Activated naive CD8-positive, alpha-beta T cell treated with anti-CD3 and anti-CD28 coated beads, Interleukin-2, amount 10 ng/mL, durations not matched to agents 7 days and 5 days (primary cell): ENCODE data around the gene HRH1. TPM values are rescaled to one million over a fixed set of nuclear protein-coding genes. Genes with fewer than 3 reads are reported as not detected.

Experiments
- ATAC-seq: fragments of 150-1000 bp; cut with Tn5 transposase; one replicate; pipeline ENCODE4 v1.10.0; 2021; ENCODE audit warnings: low read depth, moderate library complexity
- POLR2A ChIA-PET: fragments of 350-600 bp; sonication (Branson Sonifier 250); formaldehyde crosslinking; loops from one replicate; lab custom pipeline; 2021; ENCODE audit warnings: antibody characterized with exemption; lab: Charles Lee
- DNase-seq: peaks from one replicate; pipeline ENCODE4 v3.0.0; 2021
- H3K27ac Mint-ChIP-seq: one replicate; pipeline ENCODE4 v1.8.0; 2022; ENCODE audit warnings: mild to moderate bottlenecking, mixed read lengths
- H3K27me3 Mint-ChIP-seq: one replicate; pipeline ENCODE4 v1.8.0; 2022; ENCODE audit warnings: mild to moderate bottlenecking, moderate library complexity, mixed read lengths
- H3K36me3 Mint-ChIP-seq: one replicate; pipeline ENCODE4 v1.8.0; 2021; ENCODE audit warnings: mild to moderate bottlenecking, mixed read lengths
- H3K4me1 Mint-ChIP-seq: one replicate; pipeline ENCODE4 v1.8.0; 2021; ENCODE audit warnings: mixed read lengths
- H3K4me3 Mint-ChIP-seq: one replicate; pipeline ENCODE4 v1.8.0; 2022; ENCODE audit warnings: mild to moderate bottlenecking, moderate library complexity, mixed read lengths
- H3K9me3 Mint-ChIP-seq: one replicate; pipeline ENCODE4 v1.8.0; 2021; ENCODE audit warnings: mixed read lengths
- total RNA-seq, 2 experiments: library from RNA; stranded (reverse); gene quantifications; one replicate each; pipeline ENCODE4 v1.2.3, GENCODE V29; 2021

HRH1 gene
- total RNA-seq, 2 experiments from 2014 or later = 0.36 to 0.45 TPM

- ATAC-seq (no peak), DNase-seq (no peak)
- no peak overlapping the region for H3K4me3 Mint-ChIP-seq
- H3K4me1 Mint-ChIP-seq = peaks cover 2% of the 10 kb centered on the region
- no peak overlapping the region for H3K27ac Mint-ChIP-seq
- POLR2A ChIA-PET = no interaction called here
- peaks cover 7% of the 10 kb centered on the region for H3K27me3 Mint-ChIP-seq
- no peaks in the 10 kb centered on the region for H3K36me3 Mint-ChIP-seq
- H3K9me3 Mint-ChIP-seq = peaks cover 8% of the 10 kb centered on the region
These were observed 81.1 kb downstream of the HRH1 start for GRCh38 chr3:11235385-11235784.

GRCh38 chr3:11236588-11237461 lies 82.5 kb downstream of the HRH1 start:
- Mint-ChIP-seq H3K4me3 (no peak overlapping the region), H3K27ac (no peak overlapping the region), H3K36me3 (no peaks in the 10 kb centered on the region), H3K9me3 (peaks cover 8% of the 10 kb centered on the region), H3K27me3 (peaks cover 3% of the 10 kb centered on the region), H3K4me1 (peaks cover 6% of the 10 kb centered on the region)
- POLR2A ChIA-PET = no interaction called here
- ATAC-seq (peak; percentile 63), DNase-seq (peak; percentile 77)

- H3K4me1 Mint-ChIP-seq = peaks cover 6% of the 10 kb centered on the region
- peaks cover 2% of the 10 kb centered on the region for H3K27me3 Mint-ChIP-seq
- ATAC-seq (no peak), DNase-seq (no peak)
- H3K36me3 Mint-ChIP-seq = no peaks in the 10 kb centered on the region
- no peak overlapping the region for H3K4me3 Mint-ChIP-seq
- peaks cover 8% of the 10 kb centered on the region for H3K9me3 Mint-ChIP-seq
- POLR2A ChIA-PET = no interaction called here
- no peak overlapping the region for H3K27ac Mint-ChIP-seq
These were observed 83.8 kb downstream of the HRH1 start for GRCh38 chr3:11238060-11238459.

GRCh38 chr3:11238880-11239279 lies 84.6 kb downstream of the HRH1 start:
- peaks cover 6% of the 10 kb centered on the region for H3K4me1 Mint-ChIP-seq
- H3K27ac Mint-ChIP-seq = no peak overlapping the region
- ATAC-seq (no peak), DNase-seq (no peak)
- no peaks in the 10 kb centered on the region for H3K36me3 Mint-ChIP-seq
- peaks cover 8% of the 10 kb centered on the region for H3K9me3 Mint-ChIP-seq
- peaks cover 3% of the 10 kb centered on the region for H3K27me3 Mint-ChIP-seq
- H3K4me3 Mint-ChIP-seq = no peak overlapping the region
- POLR2A ChIA-PET = no interaction called here

- Mint-ChIP-seq H3K27ac (no peak overlapping the region), H3K4me1 (peaks cover 6% of the 10 kb centered on the region), H3K27me3 (peaks cover 3% of the 10 kb centered on the region), H3K9me3 (peaks cover 8% of the 10 kb centered on the region), H3K4me3 (no peak overlapping the region), H3K36me3 (no peaks in the 10 kb centered on the region)
- no peak for ATAC-seq
- POLR2A ChIA-PET = no interaction called here
- DNase-seq = no peak
These were observed 85.5 kb downstream of the HRH1 start for GRCh38 chr3:11239796-11240195.

- no peak overlapping the region for H3K4me3 Mint-ChIP-seq
- peaks cover 6% of the 10 kb centered on the region for H3K4me1 Mint-ChIP-seq
- H3K36me3 Mint-ChIP-seq = no peaks in the 10 kb centered on the region
- no peak for ATAC-seq
- H3K9me3 Mint-ChIP-seq = peaks cover 8% of the 10 kb centered on the region
- DNase-seq = no peak
- H3K27me3 Mint-ChIP-seq = peaks cover 3% of the 10 kb centered on the region
- POLR2A ChIA-PET = no interaction called here
- H3K27ac Mint-ChIP-seq = no peak overlapping the region
These were observed 86.2 kb downstream of the HRH1 start for GRCh38 chr3:11240496-11240895.

- Mint-ChIP-seq H3K27ac (no peak overlapping the region), H3K36me3 (no peaks in the 10 kb centered on the region), H3K9me3 (peaks cover 2% of the 10 kb centered on the region), H3K27me3 (peaks cover 3% of the 10 kb centered on the region), H3K4me3 (no peak overlapping the region), H3K4me1 (peaks cover 4% of the 10 kb centered on the region)
- no peak for DNase-seq
- POLR2A ChIA-PET = no interaction called here
- no peak for ATAC-seq
These were observed 89.9 kb downstream of the HRH1 start for GRCh38 chr3:11244121-11244677.

GRCh38 chr3:11245276-11245675 lies 91.0 kb downstream of the HRH1 start:
- Mint-ChIP-seq H3K4me1 (peaks cover 4% of the 10 kb centered on the region), H3K27ac (no peak overlapping the region), H3K9me3 (no peaks in the 10 kb centered on the region), H3K27me3 (peaks cover 3% of the 10 kb centered on the region), H3K36me3 (peaks cover 1% of the 10 kb centered on the region), H3K4me3 (no peak overlapping the region)
- ATAC-seq (no peak), DNase-seq (no peak)
- POLR2A ChIA-PET = no interaction called here

GRCh38 chr3:11245827-11246662 lies 91.8 kb downstream of the HRH1 start:
- H3K36me3 Mint-ChIP-seq = peaks cover 1% of the 10 kb centered on the region
- no peak overlapping the region for H3K27ac Mint-ChIP-seq
- POLR2A ChIA-PET = no interaction called here
- H3K4me1 Mint-ChIP-seq = peaks cover 2% of the 10 kb centered on the region
- no peak for DNase-seq
- ATAC-seq = no peak
- H3K27me3 Mint-ChIP-seq = peaks cover 2% of the 10 kb centered on the region
- H3K4me3 Mint-ChIP-seq = no peak overlapping the region
- H3K9me3 Mint-ChIP-seq = no peaks in the 10 kb centered on the region

- no peaks in the 10 kb centered on the region for H3K9me3 Mint-ChIP-seq
- H3K4me3 Mint-ChIP-seq = no peak overlapping the region
- POLR2A ChIA-PET = no interaction called here
- H3K27me3 Mint-ChIP-seq = peaks cover 2% of the 10 kb centered on the region
- no peak for DNase-seq
- ATAC-seq = no peak
- no peak overlapping the region for H3K27ac Mint-ChIP-seq
- H3K36me3 Mint-ChIP-seq = peaks cover 1% of the 10 kb centered on the region
- H3K4me1 Mint-ChIP-seq = peaks cover 6% of the 10 kb centered on the region
These were observed 92.3 kb downstream of the HRH1 start for GRCh38 chr3:11246663-11246970.

- ATAC-seq = no peak
- POLR2A ChIA-PET = interaction anchor here (0.6 kb wide), 1 partner anchor 23 kb away, joined by 7 read pairs; no protein-coding TSS in a partner anchor
- Mint-ChIP-seq H3K9me3 (no peaks in the 10 kb centered on the region), H3K27me3 (peaks cover 2% of the 10 kb centered on the region), H3K4me3 (no peak overlapping the region), H3K4me1 (peaks cover 8% of the 10 kb centered on the region), H3K27ac (no peak overlapping the region), H3K36me3 (peaks cover 1% of the 10 kb centered on the region)
- DNase-seq = no peak
These were observed 93.1 kb downstream of the HRH1 start for GRCh38 chr3:11247362-11247761.

- Mint-ChIP-seq H3K9me3 (no peaks in the 10 kb centered on the region), H3K27ac (no peak overlapping the region), H3K27me3 (peaks cover under 1% of the 10 kb centered on the region), H3K4me3 (no peak overlapping the region), H3K36me3 (peaks cover 1% of the 10 kb centered on the region), H3K4me1 (peaks cover 8% of the 10 kb centered on the region)
- ATAC-seq (no peak), DNase-seq (no peak)
- POLR2A ChIA-PET = no interaction called here
These were observed 94.3 kb downstream of the HRH1 start for GRCh38 chr3:11248596-11248995.

- Mint-ChIP-seq H3K36me3 (peaks cover 1% of the 10 kb centered on the region), H3K9me3 (no peaks in the 10 kb centered on the region), H3K27ac (peak overlapping the region; percentile 43), H3K27me3 (peaks cover 5% of the 10 kb centered on the region), H3K4me3 (no peak overlapping the region), H3K4me1 (peaks cover 8% of the 10 kb centered on the region)
- DNase-seq = no peak
- no peak for ATAC-seq
- POLR2A ChIA-PET = no interaction called here
These were observed 96.9 kb downstream of the HRH1 start for GRCh38 chr3:11250902-11251806.
